ENCODE data around the gene CTNND2.

DNA sequence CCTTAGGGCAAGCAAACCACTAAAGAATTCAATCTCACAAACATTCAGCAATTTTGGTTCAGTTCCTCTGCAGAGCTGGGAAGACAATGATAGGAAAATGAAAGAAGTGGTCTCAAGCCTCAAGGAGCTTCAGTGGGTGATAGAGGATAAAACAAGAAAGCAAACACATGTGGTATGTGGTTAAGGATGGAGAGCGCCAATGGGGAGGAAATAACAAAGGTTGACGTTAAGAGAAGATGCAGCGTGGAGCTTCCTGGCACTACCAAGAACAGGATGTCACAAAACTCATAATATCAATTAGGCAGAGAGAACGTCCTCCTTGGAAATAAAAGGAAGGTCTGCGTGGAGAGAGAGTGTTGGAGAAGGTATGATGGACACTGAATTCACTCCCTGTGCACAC, 731.8 kb downstream of the CTNND2 start:
- TF ChIP-seq CTCF (conservative IDR thresholded peaks at IDR 0.05 in 1 of 2, IDR thresholded peaks at IDR 0.05 in 1 of 2; ENCODE audit: extremely low read depth in 1 of 2, insufficient read depth in 1 of 2, low read depth in 1 of 2, low read length in 2 of 2) (no peak), EZH2 (IDR thresholded peaks at IDR 0.05; ENCODE audit: borderline replicate concordance, low read length) (no peak)
